Urinary bladder (tissue), 4 donors: ENCODE results near the gene MMAA. TPM values are rescaled to one million over a fixed set of nuclear protein-coding genes. Genes with fewer than 3 reads are reported as not detected.
A peak's percentile ranks its signal among the peaks of the same experiment; 100 is the strongest.
"Not testable (repeated sequence)": the region's sequence is repeated elsewhere in the genome, so short reads cannot be mapped to it uniquely, and the experiment has no call there.

Experiments
- DNase-seq: peaks from one replicate; pipeline ENCODE4 v3.0.0-alpha.2; 2015; ENCODE audit errors: extremely low spot score
- H3K27ac ChIP-seq: one replicate; pipeline ENCODE4 v1.5.1; 2013; ENCODE audit warnings: low read depth, mild to moderate bottlenecking, moderate library complexity
- H3K36me3 ChIP-seq: one replicate; pipeline ENCODE4 v1.6.1; 2013; ENCODE audit warnings: mild to moderate bottlenecking, moderate library complexity; ENCODE audit not compliant: insufficient read depth
- H3K4me1 ChIP-seq: one replicate; pipeline ENCODE4 v1.6.1; 2013; ENCODE audit warnings: mild to moderate bottlenecking, moderate library complexity; ENCODE audit not compliant: insufficient read depth
- H3K4me3 ChIP-seq: one replicate; pipeline ENCODE4 v1.5.1; 2013; ENCODE audit warnings: low read depth, low read length
- WGBS: extraction: QIAGEN DNeasy Blood & Tissue Kit; methylation state at CpG from one replicate; pipeline ENCODE4 v1.1.7; 2013; 5-methylcytosine and 5-hydroxymethylcytosine counted together
- polyA plus RNA-seq: library from polyadenylated mRNA; stranded (reverse); fragments of 200-250 nt; gene quantifications from one replicate; pipeline ENCODE4 v1.2.3, GENCODE V29; 2013
- total RNA-seq: library from RNA; depleted of rRNA; stranded (reverse); fragments of >200 nt; gene quantifications from one replicate; pipeline ENCODE4 v1.2.3, GENCODE V29; 2014
- donor health status: healthy with polysubstance abuse.
- donor health status: healthy.

MMAA gene
- total RNA-seq = 5.8 TPM
- polyA plus RNA-seq = 4.7 TPM

- peak; percentile 86 for DNase-seq
- WGBS = under 1% methylated on average over 66 of the region's 66 CpGs
- H3K36me3 ChIP-seq = no peaks in the 10 kb centered on the region
- H3K27ac ChIP-seq = peak within 1 kb of the TSS; percentile 97
- no peaks in the 10 kb centered on the region for H3K4me1 ChIP-seq
- peak within 1 kb of the TSS; percentile 61 for H3K4me3 ChIP-seq
Measured at GRCh38 chr4:145618932-145619638, at the start of gene MMAA. TSS of gene MMAA (plus strand) at chr4:145619385. CDS start at chr4:145639140, 19,755 bp downstream.

DNA sequence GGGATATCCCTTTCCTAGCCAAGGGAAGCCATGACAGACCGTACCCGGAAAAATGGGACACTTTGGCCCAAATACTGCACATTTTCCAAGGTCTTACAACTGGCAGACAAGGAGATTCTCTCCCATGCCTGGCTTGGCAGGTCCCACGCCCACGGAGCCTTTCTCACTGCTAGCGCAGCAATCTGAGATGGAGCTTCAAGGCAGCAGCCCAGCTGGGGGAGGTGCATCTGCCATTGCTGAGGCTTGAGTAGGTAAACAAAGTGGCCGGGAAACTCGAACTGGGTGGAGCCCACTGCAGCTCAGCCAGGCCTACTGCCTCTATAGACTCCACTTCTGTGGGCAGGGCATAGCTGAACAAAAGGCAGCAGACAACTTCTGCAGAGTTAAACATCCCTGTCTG is 44.6 kb upstream of the MMAA start:
- 75% methylated on average over 7 of the region's 7 CpGs for WGBS
- not testable (repeated sequence) for H3K4me1 ChIP-seq, DNase-seq, H3K4me3 ChIP-seq, H3K27ac ChIP-seq, H3K36me3 ChIP-seq

GRCh38 chr4:145580906-145581305 is 38.3 kb upstream of the MMAA start:
- WGBS = 57% methylated on average over 3 of the region's 3 CpGs
- Histone ChIP-seq H3K4me1 (no peaks in the 10 kb centered on the region), H3K4me3 (no peak overlapping the region), H3K36me3 (no peaks in the 10 kb centered on the region), H3K27ac (no peak overlapping the region)
- no peak for DNase-seq

DNA sequence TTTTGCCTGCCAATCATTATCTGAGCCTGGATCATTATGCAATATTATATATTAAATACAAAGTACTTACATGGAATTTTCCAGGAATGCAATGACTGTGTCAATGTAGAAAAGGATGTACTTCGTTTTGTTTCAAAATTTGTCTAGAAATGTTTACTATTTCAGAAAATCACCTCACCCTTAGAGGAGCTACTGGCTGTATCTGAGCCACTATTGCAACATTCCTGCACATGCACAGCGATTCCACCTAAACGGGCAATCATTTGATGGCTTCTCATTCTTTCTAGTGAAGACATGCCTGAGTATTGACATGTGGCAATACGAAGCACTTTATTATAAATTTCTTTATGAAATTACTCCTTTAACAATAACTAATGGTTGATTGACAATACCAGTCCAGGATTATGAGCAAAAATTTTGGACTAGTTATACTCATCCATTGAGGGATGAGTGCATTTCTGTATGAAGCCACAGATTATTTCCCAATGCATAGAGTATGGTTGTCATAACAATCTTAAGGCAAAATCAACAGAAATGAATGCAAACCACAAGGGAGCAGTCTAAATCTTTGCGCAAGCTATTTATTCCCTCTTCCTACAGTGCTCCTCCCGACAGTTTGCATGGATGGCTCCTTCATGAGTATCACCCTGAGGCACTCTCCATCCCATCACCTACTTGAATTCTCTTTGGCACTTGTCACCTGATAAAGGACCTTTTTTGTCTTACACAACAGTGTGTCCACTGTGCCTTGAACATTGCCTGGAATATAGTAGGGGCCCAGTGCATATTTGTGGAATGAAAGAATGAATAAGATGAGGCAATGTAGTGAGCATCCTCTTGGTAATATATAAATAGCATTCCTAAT is 35.8 kb upstream of the MMAA start:
- H3K4me3 ChIP-seq = no peak overlapping the region
- DNase-seq = no peak
- 89% methylated on average over 6 of the region's 6 CpGs for WGBS
- H3K4me1 ChIP-seq = no peaks in the 10 kb centered on the region
- H3K27ac ChIP-seq = no peak overlapping the region
- H3K36me3 ChIP-seq = no peaks in the 10 kb centered on the region

- 70% methylated on average over 3 of the region's 3 CpGs for WGBS
- no peaks in the 10 kb centered on the region for H3K4me1 ChIP-seq
- H3K4me3 ChIP-seq = no peak overlapping the region
- no peaks in the 10 kb centered on the region for H3K36me3 ChIP-seq
- H3K27ac ChIP-seq = no peak overlapping the region
- DNase-seq = no peak
Measured at GRCh38 chr4:145587088-145587754, 32.0 kb upstream of the MMAA start.

- not testable (repeated sequence) for H3K4me3 ChIP-seq, H3K27ac ChIP-seq
Measured at GRCh38 chr4:145589381-145589780, 29.8 kb upstream of the MMAA start.

DNA sequence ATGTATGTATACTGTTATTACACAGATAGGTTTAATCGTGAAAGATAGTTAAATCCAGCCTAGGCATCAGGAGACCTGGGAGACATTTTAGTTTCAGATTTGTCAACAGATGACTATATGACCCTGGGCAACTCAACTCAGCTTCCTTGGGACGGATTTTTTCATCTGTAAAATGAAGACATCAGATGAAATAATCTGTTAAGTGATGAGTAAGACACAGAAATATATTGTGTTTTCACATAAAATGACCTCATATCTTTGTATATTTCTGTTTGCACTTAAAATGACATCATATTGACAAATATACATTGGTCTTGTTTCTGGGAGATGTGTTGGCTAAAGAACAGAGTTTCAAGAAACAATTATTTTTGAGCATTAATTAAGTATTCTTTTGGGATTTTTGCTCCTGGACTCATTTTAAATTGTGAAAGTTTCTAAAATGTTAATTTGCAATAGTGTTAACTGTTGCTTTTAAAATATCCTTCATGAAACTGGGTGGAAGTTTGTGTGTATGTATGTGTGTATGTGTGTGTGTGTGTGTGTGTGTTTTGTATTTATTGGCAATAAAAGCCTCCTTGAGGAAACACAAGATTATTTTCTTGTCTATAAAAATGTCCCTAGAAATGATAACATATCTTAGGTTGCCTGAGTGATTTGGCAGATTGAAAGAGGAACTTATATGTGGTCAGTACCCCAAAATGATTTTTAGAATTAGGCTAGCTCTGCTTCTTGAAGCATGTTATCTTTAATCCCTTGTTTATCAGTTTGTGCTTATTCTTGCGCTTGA is 29.1 kb upstream of the MMAA start:
- Histone ChIP-seq H3K27ac (no peak overlapping the region), H3K4me3 (no peak overlapping the region), H3K4me1 (no peaks in the 10 kb centered on the region), H3K36me3 (no peaks in the 10 kb centered on the region)
- DNase-seq = no peak
- WGBS = 64% methylated on average over 3 of the region's 3 CpGs

More at GRCh38 chr4:145589381-145589780, 29.8 kb upstream of the MMAA start:
- not testable (repeated sequence) for H3K36me3 ChIP-seq, DNase-seq, H3K4me1 ChIP-seq
- 79% methylated on average over 2 of the region's 2 CpGs for WGBS

GRCh38 chr4:145602129-145602760 is 16.9 kb upstream of the MMAA start:
- 82% methylated on average over 4 of the region's 4 CpGs for WGBS
- H3K36me3 ChIP-seq = no peaks in the 10 kb centered on the region
- H3K4me1 ChIP-seq = no peaks in the 10 kb centered on the region
- no peak overlapping the region for H3K27ac ChIP-seq
- DNase-seq = no peak
- H3K4me3 ChIP-seq = no peak overlapping the region

DNA sequence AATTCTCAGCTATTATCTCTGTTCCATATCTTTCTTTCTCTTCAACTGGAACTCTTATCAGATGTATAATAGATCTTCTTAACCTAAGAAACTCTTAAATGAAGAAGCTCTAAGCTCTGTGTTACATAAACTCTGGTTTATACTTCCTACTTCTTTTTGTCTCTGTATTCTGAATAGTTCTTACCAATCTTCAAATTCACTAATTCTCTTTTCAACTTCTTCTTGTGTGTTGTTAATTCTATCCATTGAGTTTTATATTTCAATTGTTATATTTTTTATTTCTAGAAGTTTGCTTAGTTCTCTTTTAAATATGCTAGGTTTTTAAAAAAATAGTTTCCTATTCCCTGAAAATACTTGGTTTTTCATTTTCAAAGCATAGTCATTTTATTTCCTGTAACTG is 13.2 kb upstream of the MMAA start:
- Histone ChIP-seq H3K36me3 (no peaks in the 10 kb centered on the region), H3K27ac (no peak overlapping the region), H3K4me1 (no peaks in the 10 kb centered on the region), H3K4me3 (no peak overlapping the region)
- DNase-seq = no peak

GRCh38 chr4:145609481-145610427 is 9.4 kb upstream of the MMAA start:
- H3K27ac ChIP-seq = no peak overlapping the region
- no peaks in the 10 kb centered on the region for H3K36me3 ChIP-seq
- no peaks in the 10 kb centered on the region for H3K4me1 ChIP-seq
- WGBS = 69% methylated on average over 4 of the region's 4 CpGs
- DNase-seq = peak; percentile 56
- no peak overlapping the region for H3K4me3 ChIP-seq

DNA sequence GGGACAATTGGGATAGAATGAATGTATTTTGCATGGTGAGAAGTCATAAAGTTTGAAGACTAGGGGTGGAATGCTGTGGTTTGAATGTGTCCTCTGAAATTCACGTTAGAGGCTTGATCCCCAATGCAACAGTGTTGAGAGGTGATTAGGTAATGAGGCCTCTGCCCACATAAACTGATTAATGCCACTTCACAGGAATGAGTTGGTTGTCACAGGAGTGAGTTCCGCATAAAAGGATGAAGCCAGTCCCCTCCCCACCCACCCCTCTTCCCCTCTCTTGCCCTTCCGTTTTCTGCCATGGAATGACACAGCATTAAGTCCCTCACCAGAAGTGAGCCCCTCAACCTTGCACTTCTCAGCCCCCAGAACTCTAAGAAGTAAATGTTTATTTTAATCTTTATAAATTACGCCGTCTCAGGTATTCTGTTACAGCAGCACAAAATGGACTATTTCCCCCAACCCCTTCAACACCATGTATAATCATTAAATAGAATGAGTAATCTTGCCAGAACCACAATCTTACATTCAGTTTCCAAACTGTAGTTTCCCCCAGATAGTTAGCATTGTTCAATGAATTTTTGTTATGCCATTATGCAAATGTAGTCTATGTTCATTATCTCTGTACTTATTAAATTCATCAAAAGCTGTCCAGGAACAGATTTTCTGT is 5.5 kb upstream of the MMAA start:
- Histone ChIP-seq H3K27ac (no peak overlapping the region), H3K4me1 (no peaks in the 10 kb centered on the region), H3K36me3 (no peaks in the 10 kb centered on the region), H3K4me3 (no peak overlapping the region)
- WGBS = 68% methylated on average over 5 of the region's 5 CpGs
- DNase-seq = no peak

DNA sequence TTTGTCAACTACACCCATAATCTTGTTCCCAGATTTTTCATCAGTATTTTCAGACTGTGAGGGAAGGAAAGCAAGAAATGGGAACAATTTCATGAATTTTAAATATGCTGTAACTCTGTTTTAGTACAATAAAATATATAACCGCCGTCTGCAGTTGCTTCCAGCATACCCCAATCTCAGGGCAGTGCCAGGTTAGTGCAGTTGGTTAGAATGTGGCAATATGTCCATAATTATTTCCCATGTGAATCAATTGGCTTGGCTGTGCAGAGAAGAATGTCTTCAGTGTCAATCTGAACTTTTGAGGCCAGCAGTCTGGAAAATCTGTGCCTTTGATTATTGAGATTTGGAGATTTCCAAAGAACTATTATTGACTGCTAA is 5.0 kb upstream of the MMAA start:
- 58% methylated on average over 2 of the region's 2 CpGs for WGBS
- Histone ChIP-seq H3K4me3 (no peak overlapping the region), H3K36me3 (no peaks in the 10 kb centered on the region), H3K4me1 (no peaks in the 10 kb centered on the region), H3K27ac (no peak overlapping the region)
- DNase-seq = no peak
